Muscle layer of duodenum (tissue), 2 donors: ENCODE data around the gene MIPOL1.
A peak's percentile ranks its signal among the peaks of the same experiment; 100 is the strongest.

ENCODE experiments used
- H3K27ac ChIP-seq: one replicate; pipeline ENCODE4 v1.7.0; 2013; ENCODE audit warnings: mild to moderate bottlenecking, low read length
- H3K27me3 ChIP-seq: one replicate; pipeline ENCODE4 v1.7.0; 2013; ENCODE audit warnings: low read depth, mild to moderate bottlenecking, control low read depth, low read length
- H3K36me3 ChIP-seq, 2 donors: one replicate each; pipeline ENCODE4 v1.7.0; 2013; ENCODE audit warnings: low read length in 2 of 2, control low read depth in 1 of 2, mild to moderate bottlenecking in 1 of 2; ENCODE audit not compliant: insufficient read depth in 2 of 2, control insufficient read depth in 1 of 2
- H3K4me1 ChIP-seq, 2 donors: one replicate each; pipeline ENCODE4 v1.7.0; 2013; ENCODE audit warnings: low read length in 2 of 2, mild to moderate bottlenecking in 2 of 2, control low read depth in 1 of 2, moderate library complexity in 1 of 2; ENCODE audit not compliant: insufficient read depth in 2 of 2, control insufficient read depth in 1 of 2
- H3K4me3 ChIP-seq, 2 donors: one replicate each; pipeline ENCODE4 v1.7.0; 2013; ENCODE audit warnings: low read length in 2 of 2, low read depth in 1 of 2, mild to moderate bottlenecking in 1 of 2
- H3K9me3 ChIP-seq, 2 donors: one replicate each; pipeline ENCODE4 v1.7.0; 2013; ENCODE audit warnings: low read length in 2 of 2, control low read depth in 1 of 2, mild to moderate bottlenecking in 1 of 2; ENCODE audit not compliant: control insufficient read depth in 1 of 2
- donor health status: healthy.

The MIPOL1 gene

GRCh38 chr14:37589715-37590427 is 392.1 kb downstream of the MIPOL1 start:
- Histone ChIP-seq H3K9me3 (peaks cover 3 to 6% of the 10 kb centered on the region in 2 donors), H3K4me1 (peaks cover 0 to 32% of the 10 kb centered on the region in 2 donors), H3K4me3 (peak overlapping the region in 1 of 2 donors; percentile 49), H3K27me3 (peaks cover 76% of the 10 kb centered on the region), H3K36me3 (no peaks in the 10 kb centered on the region), H3K27ac (peak overlapping the region; percentile 70)

- H3K27me3 ChIP-seq = peaks cover 71% of the 10 kb centered on the region
- peak overlapping the region; percentile 49 for H3K27ac ChIP-seq
- H3K4me3 ChIP-seq = peak overlapping the region in 1 of 2 donors; percentile 49
- peaks cover 0 to 31% of the 10 kb centered on the region in 2 donors for H3K4me1 ChIP-seq
- H3K9me3 ChIP-seq = peaks cover 0 to 6% of the 10 kb centered on the region in 2 donors
- H3K36me3 ChIP-seq = no peaks in the 10 kb centered on the region
Observed at GRCh38 chr14:37590428-37591139, 392.8 kb downstream of the MIPOL1 start.

DNA sequence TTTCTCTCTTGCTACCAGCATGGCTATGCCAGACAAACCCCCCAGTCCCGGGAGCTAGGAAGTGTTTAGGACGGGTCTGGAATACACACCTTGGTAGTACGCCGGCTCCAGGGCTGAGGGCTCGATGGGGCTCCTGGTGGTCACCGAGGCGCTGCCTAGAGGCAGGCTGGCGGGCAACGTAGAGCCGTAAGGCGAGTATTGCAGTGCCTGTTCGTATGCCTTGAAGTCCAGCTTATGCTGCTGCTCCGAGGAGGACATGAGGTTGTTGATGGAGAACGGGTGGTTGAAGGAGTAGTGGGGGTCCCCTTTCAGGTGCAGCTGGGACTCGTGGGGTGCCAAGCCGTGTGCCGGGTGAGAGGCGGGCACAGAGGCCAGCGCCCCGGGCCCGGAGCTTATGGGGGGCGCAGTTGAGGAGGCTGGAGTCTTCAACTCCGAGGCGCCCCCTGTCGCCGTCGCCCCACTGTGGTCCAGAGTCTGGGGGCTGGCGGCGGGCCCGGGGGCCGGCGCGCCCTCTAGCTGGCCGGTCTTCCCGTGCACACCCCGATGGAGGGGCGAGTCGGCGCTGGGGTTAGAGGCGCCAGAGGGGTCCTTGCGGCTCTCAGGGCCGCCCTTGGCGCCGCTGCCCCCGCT is 393.7 kb downstream of the MIPOL1 start:
- Histone ChIP-seq H3K27ac (no peak overlapping the region), H3K36me3 (no peaks in the 10 kb centered on the region), H3K4me3 (peak overlapping the region in 1 of 2 donors; percentile 49), H3K27me3 (peaks cover 72% of the 10 kb centered on the region), H3K9me3 (peaks cover 0 to 6% of the 10 kb centered on the region in 2 donors), H3K4me1 (peaks cover 0 to 39% of the 10 kb centered on the region in 2 donors)

GRCh38 chr14:37591941-37592481 is 394.3 kb downstream of the MIPOL1 start:
- peaks cover 0 to 5% of the 10 kb centered on the region in 2 donors for H3K9me3 ChIP-seq
- H3K27me3 ChIP-seq = peaks cover 74% of the 10 kb centered on the region
- H3K36me3 ChIP-seq = no peaks in the 10 kb centered on the region
- H3K4me3 ChIP-seq = no peak overlapping the region
- H3K27ac ChIP-seq = no peak overlapping the region
- peaks cover 0 to 39% of the 10 kb centered on the region in 2 donors for H3K4me1 ChIP-seq

- Histone ChIP-seq H3K9me3 (peaks cover 0 to 3% of the 10 kb centered on the region in 2 donors), H3K27ac (peak overlapping the region; percentile 49), H3K4me1 (peaks cover 0 to 37% of the 10 kb centered on the region in 2 donors), H3K27me3 (peaks cover 74% of the 10 kb centered on the region), H3K4me3 (peak overlapping the region in 1 of 2 donors; percentile 53), H3K36me3 (no peaks in the 10 kb centered on the region)
Observed at GRCh38 chr14:37592482-37593408, 395.0 kb downstream of the MIPOL1 start.

GRCh38 chr14:37593511-37594237 is 395.9 kb downstream of the MIPOL1 start:
- H3K27me3 ChIP-seq = peaks cover 74% of the 10 kb centered on the region
- H3K9me3 ChIP-seq = peaks cover 0 to 1% of the 10 kb centered on the region in 2 donors
- no peaks in the 10 kb centered on the region for H3K36me3 ChIP-seq
- H3K4me1 ChIP-seq = peaks cover 0 to 37% of the 10 kb centered on the region in 2 donors
- peak overlapping the region; percentile 49 for H3K27ac ChIP-seq
- H3K4me3 ChIP-seq = peak overlapping the region; percentile 53 to 55

GRCh38 chr14:37594238-37594970 is 396.7 kb downstream of the MIPOL1 start:
- Histone ChIP-seq H3K27me3 (peaks cover 78% of the 10 kb centered on the region), H3K36me3 (no peaks in the 10 kb centered on the region), H3K4me3 (peak overlapping the region; percentile 53 to 55), H3K4me1 (peaks cover 0 to 44% of the 10 kb centered on the region in 2 donors), H3K27ac (peak overlapping the region; percentile 49), H3K9me3 (no peaks in the 10 kb centered on the region)

DNA sequence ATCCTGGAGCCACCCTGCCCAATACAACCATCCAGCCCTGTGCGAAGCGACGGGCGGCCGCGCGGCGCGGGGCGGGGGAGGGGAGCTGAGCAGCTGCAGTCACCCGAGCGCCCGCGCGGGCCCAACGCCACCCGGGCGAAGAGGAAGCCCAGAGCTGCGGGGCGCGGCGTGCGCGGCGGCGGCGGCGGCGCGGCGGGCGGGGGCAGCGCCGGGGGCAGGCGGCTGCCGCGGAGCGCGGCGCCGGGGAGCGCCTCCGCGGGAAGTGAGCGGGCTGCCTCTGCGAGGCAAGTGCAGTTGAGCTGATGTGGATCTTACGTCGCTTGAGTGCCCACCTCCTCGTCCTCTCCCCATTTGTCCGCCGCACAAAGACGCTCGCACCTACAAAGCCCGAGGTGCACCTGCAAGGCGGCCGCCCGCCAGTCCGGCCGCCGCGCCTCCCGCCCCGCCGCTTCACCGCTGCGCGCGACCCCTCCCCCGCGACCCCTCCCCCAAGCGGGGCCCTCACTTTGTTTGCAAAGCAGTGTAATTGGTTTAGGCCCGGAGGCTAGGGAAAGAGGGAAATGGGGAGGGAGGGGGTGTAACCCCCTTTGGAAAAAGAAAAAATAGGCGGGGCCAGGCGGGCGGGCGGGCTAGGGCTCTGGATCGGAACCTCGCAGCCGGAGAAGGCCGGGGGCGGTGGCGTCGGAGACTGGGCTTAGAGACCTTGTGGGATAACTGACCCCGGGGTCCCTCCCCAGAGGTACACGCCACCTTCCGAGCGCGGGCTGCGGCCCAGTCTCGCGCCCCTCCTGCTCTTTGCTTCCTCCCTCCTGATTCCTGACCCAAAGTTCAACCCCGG is 397.5 kb downstream of the MIPOL1 start, which contains the start of the genes FOXA1 and TTC6:
Gene FOXA1, minus strand, starts transcription at position 279 of the 838 bp plus-strand sequence. Its CDS starts 277 bp downstream, at position 2.
Gene TTC6, plus strand, starts transcription at position 659 of the 838 bp plus-strand sequence. CDS start 26,436 bp downstream, outside the sequence.
- Histone ChIP-seq H3K4me3 (peak within 1 kb of the TSS; percentile 53 to 55), H3K36me3 (no peaks in the 10 kb centered on the region), H3K27ac (peak within 1 kb of the TSS; percentile 49), H3K4me1 (peaks cover 0 to 52% of the 10 kb centered on the region in 2 donors), H3K9me3 (no peaks in the 10 kb centered on the region), H3K27me3 (peaks cover 84% of the 10 kb centered on the region)
